Suppressor macrophage treated with lipopolysaccharide for 4 hours (primary cell): ENCODE data around the gene KATNBL1.
A peak's percentile ranks its signal among the peaks of the same experiment; 100 is the strongest.

ENCODE experiments used
- DNase-seq: peaks from one replicate; pipeline ENCODE4 v3.0.0-alpha.2; 2020

KATNBL1 gene

DNA sequence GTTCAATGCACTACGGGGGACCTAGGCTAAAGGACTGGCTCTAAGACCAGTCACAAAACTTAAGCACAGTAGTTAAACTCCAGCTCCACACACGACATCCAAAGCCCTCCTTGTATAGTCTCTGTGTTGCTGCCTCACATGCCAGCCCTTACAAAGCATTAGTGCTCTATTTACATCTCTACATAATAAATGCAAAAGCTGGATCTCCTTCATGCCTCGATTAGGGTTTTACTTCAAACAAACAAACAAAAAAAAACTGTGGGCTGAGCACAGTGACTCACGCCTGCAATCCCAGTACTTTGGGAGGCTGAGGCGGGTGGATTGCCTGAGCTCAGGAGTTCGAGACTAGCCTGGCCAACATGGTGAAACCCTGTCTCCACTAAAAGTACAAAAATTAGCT, 98.4 kb downstream of the KATNBL1 start:
- DNase-seq = no peak

DNA sequence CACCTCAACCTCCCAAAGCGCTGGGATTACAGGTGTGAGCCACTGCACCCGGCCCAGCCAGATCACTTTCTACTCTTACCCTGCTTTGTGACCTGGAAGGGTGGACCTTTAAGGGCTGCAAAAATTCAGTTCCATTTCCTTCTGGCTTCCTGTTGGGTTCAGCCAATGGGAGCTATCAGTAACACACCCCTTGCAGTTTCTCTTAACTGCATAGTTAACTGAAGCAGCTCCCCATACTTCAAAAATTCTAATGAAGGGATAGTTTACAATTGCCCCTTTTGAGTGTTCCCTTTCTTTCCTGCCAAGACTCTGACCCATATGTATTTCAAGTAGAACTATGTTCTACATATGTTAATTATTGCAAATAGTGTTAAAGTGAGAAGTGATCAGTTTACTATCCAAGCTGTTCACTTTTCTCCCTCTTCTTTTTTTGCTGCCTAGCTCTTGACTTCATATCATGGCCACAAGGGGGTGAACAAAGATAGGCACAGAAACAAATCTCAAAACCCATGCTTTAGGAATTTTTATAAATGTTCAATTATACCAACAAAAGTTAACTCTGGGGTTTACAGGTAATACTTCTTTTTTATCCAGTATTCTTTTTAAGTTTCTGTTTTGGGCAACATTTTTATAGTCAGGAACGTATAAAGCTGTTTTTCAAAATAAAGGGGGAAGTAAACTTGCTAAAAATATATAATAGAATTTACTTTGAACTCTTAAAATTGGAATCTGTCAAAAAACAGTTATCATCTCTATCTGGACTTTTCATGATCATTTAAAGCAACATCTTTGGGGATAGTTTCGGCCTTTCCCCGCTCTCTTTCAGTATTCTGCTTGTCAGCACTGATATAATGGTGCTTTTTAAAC, 99.9 kb downstream of the KATNBL1 start:
- peak; percentile 53 for DNase-seq

DNA sequence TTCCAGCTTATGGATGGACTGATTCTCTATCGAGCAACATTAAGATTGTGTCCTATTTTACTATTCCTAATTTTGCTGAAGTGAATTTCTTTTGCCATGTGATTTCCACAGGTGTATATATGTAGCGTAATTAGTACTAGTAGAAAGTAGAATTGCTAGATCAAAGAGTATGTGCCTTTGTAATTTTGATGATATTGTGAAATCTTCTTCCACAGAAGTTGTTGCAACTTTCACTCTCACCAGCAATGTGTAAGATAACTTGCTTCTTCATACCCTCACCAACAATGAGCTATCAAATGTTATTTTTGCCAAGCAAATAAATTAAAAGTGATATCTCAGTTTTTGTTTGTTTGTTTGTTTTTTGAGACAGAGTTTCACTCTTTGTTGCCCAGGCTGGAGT, 102.6 kb downstream of the KATNBL1 start:
- DNase-seq = no peak

DNA sequence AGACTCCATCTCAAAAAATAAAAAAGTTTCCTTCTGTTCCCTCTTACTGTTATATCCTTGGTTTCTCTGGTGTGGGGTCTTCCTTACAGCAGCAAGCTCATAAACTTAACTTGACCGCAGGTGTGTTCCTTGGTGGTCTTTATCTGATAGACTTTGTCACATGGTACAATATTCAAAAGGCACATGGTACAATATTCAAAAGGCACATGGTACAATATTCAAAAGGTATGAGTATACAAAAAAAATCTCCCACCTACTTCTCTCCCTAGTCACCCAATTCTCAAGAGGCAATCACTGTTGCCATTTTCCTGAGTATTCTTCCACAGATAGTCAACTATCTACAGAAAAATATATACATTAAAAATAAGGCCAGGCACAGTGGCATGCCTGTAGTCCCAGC, 103.5 kb downstream of the KATNBL1 start:
- DNase-seq = no peak

DNA sequence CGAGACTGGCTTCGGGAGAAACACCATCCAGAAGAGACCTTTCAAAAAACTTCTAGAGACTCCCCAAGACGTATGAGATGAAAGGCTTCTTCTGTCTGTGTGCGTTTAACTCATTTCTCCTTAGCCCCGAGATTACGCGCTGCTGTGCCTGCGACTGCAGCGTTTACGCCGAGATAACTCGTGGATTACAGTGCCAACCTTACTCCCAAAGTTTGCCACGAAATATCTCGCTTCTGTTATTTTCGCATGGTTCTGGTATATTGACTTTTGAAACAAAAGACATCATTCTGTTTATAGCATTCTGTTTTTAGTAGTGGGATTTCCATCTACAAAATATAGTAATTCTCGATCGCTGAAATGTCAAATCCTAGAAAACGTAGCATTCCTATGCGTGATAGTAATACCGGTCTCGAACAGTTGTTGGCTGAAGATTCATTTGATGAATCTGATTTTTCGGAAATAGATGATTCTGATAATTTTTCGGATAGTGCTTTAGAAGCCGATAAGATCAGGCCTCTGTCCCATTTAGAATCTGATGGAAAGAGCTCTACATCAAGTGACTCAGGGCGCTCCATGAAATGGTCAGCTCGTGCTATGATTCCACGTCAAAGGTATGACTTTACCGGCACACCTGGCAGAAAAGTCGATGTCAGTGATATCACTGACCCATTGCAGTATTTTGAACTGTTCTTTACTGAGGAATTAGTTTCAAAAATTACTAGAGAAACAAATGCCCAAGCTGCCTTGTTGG, 107.5 kb downstream of the KATNBL1 start:
- DNase-seq = no peak

DNA sequence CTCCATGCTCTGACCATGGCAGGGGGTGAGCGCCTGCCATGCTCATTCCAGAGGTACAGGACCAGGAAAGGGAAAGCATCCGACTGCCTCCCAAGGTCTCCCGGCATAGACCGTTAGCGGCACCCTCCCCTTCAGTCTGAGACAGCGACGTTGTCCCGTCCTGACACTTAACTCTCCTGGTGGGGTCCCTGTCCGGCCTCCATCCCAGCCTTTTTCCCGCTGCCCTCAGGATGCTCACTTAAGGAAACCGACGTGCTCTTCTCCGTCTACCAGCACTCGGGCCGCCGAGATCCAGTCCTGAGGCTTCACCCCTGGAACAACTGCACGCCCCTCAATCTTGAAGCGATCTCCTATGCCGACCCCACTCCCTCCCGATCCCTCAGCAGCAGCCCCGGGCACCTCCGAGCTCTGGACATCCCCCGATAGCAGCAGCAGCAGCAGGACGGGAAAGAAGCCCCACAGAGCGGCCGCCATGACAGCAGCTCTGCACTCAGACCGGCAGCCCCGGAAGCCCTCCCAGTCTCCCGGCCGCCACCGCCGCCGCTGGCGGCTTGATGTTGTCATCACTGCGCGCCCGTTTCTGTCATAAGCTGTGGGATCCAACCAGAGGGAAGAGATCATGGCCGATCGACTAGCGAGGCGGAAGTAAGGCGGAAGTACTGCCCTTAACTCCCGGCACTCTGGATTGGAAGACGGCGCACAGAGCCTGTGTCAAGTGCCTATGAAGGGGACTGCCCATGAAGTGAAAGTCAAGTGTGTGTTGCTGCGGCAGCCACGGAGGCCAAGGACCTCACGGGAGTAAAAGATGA, 108.3 kb downstream of the KATNBL1 start, which contains the start of the genes EMC7 and PGBD4:
Gene EMC7 (minus strand): TSS at position 497 of the 809 bp plus-strand sequence. CDS start 23 bp downstream, at position 474.
Gene PGBD4 (plus strand): TSS at position 718 of the 809 bp plus-strand sequence. CDS start 449 bp downstream, outside the sequence.
- DNase-seq = peak; percentile 99

DNA sequence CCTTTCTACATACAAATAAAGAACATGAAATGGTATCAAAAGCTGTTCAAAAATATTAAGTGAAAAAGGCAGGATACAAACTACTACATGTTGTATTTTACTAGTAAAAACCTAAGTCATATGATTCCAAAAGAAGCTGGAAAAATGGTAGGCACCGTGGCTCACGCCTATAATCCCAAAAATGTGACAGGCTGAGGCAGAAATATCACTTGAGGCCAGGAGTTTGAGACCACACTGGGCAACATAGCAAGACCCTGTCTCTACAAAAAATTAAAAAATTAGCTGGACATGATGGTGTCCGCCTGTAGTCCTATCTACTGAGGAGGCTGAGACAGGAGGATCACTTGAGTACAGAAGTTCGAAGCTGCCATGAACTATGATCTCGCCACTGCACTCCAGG, 110.0 kb downstream of the KATNBL1 start:
- DNase-seq = no peak
